Mucosa of rectum (tissue), 2 donors: ENCODE results near the gene EEF2KMT.
A peak's percentile ranks its signal among the peaks of the same experiment; 100 is the strongest.
"Not testable (repeated sequence)": the region's sequence is repeated elsewhere in the genome, so short reads cannot be mapped to it uniquely, and the experiment has no call there.

ENCODE experiments used
- H3K27ac ChIP-seq, 2 donors: one replicate each; pipeline ENCODE4 v1.7.0; 2013; ENCODE audit warnings: inconsistent platforms in 2 of 2, low read depth in 2 of 2, low read length in 2 of 2
- H3K27me3 ChIP-seq, 2 donors: one replicate each; pipeline ENCODE4 v1.7.0; 2013; ENCODE audit warnings: low read length in 2 of 2; ENCODE audit not compliant: control insufficient read depth in 2 of 2, insufficient read depth in 2 of 2
- H3K36me3 ChIP-seq, 2 donors: one replicate each; pipeline ENCODE4 v1.7.0; 2013; ENCODE audit warnings: low read length in 2 of 2; ENCODE audit not compliant: control insufficient read depth in 2 of 2, insufficient read depth in 2 of 2
- H3K4me1 ChIP-seq, 2 donors: one replicate each; pipeline ENCODE4 v1.7.0; 2013; ENCODE audit warnings: low read length in 2 of 2, mild to moderate bottlenecking in 1 of 2; ENCODE audit not compliant: control insufficient read depth in 2 of 2, insufficient read depth in 2 of 2
- H3K4me3 ChIP-seq, 2 donors: one replicate each; pipeline ENCODE4 v1.7.0; 2013; ENCODE audit warnings: low read length in 2 of 2
- H3K9ac ChIP-seq, 2 donors: one replicate each; pipeline ENCODE4 v1.7.0; 2013; ENCODE audit warnings: low read length in 2 of 2, low read depth in 1 of 2, mild to moderate bottlenecking in 1 of 2
- H3K9me3 ChIP-seq, 2 donors: one replicate each; pipeline ENCODE4 v1.7.0; 2013; ENCODE audit warnings: low read length in 2 of 2; ENCODE audit not compliant: control insufficient read depth in 2 of 2
- donor health status: healthy.
- donor health status: Normal muscosa, but diverticular disease.

EEF2KMT gene

DNA sequence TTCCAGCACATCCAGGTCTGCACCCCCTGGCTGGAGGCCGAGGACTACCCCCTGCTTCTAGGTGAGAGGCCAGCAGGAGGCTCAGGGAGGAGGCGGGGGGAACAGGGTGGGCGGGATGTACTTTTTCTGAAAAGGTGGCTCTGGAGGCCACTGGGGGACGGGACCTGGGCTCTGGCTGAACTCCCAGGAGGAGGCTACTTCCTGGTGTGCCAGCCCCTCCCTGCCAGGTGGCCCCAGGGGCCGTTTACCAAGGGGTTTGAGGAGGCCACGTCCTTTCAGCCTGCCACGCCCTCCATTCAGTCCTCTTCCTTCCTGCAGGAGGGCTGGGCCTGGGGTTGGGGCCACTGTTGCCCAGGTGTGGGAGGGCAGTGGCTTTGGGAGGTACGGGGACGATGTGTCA is 16.6 kb downstream of the EEF2KMT start:
- H3K9ac ChIP-seq, H3K4me1 ChIP-seq, H3K9me3 ChIP-seq, H3K27me3 ChIP-seq, H3K4me3 ChIP-seq: not testable (repeated sequence)
- peaks cover 11 to 19% of the 10 kb centered on the region in 2 donors for H3K36me3 ChIP-seq
- peak overlapping the region; percentile 38 to 74 for H3K27ac ChIP-seq

DNA sequence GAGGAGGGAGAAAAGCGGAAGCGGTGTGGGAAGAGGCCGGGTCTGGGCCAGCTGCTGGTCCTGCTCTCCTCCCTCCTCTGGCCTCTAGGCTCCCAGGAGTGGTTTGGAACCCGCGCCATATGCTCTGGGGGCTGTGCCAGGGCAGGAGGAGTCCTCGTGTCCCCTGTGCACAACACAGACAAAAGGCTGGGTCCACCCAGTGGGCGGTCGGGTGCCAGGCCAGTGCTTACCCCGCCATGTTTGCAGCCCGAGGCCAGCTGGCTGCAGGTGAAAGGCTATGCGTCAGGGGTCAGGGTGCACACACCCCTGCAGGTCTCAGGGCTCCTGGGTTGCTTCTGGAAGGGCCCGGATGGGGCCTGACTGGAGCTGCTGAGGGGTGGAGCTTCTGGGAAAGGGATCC is 17.1 kb downstream of the EEF2KMT start:
- not testable (repeated sequence) for H3K9me3 ChIP-seq, H3K4me3 ChIP-seq, H3K27me3 ChIP-seq, H3K9ac ChIP-seq, H3K4me1 ChIP-seq
- H3K27ac ChIP-seq, result peak overlapping the region; percentile 38 to 63
- H3K36me3 ChIP-seq, result peaks cover 17 to 23% of the 10 kb centered on the region in 2 donors

DNA sequence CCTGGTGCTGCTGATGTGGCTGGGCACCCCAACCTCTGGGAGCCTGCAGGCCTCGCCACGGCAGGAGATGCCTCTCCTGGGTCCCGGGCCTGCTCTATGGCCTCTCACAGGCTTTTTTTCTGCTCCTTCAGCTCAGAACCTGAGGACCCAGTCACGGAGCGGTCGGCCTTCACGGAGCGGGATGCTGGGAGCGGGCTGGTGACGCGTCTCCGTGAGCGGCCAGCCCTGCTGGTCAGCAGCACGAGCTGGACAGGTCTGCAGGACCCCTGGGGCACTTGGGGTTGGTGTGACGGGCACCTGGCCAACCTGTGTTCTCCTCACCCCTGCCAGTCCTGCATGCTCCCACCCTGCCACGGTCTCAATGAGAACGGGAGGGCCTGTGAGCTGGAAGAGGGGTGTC is 19.0 kb downstream of the EEF2KMT start:
- Histone ChIP-seq H3K4me1 (peaks cover 0 to 3% of the 10 kb centered on the region in 2 donors), H3K27me3 (no peaks in the 10 kb centered on the region), H3K4me3 (no peak overlapping the region), H3K36me3 (peaks cover 20 to 27% of the 10 kb centered on the region in 2 donors), H3K27ac (no peak overlapping the region), H3K9ac (no peak overlapping the region), H3K9me3 (no peaks in the 10 kb centered on the region)

DNA sequence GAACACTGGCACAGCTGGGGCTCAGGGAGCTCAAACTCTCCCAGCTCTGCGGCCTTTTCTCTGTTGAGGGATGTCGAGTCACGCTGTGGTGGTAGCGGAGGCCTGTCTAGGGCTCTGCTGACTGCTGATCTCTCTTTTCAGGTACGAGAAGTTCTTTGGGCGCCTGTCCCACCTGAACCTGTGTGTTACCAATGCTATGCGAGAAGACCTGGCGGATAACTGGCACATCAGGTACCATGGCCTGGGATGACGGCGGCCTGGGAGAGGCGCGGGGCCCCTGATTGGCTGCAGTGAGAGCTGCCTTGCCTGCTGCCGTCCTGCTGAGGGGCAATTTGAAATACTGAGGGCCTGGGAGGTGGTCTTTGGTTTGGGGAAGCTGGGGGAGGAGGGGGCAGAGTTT is 20.3 kb downstream of the EEF2KMT start:
- no peak overlapping the region for H3K9ac ChIP-seq
- H3K4me1 ChIP-seq, result peaks cover 6 to 9% of the 10 kb centered on the region in 2 donors
- H3K27ac ChIP-seq, result no peak overlapping the region
- H3K9me3 ChIP-seq, result no peaks in the 10 kb centered on the region
- no peaks in the 10 kb centered on the region for H3K27me3 ChIP-seq
- H3K4me3 ChIP-seq, result no peak overlapping the region
- H3K36me3 ChIP-seq, result peaks cover 20 to 27% of the 10 kb centered on the region in 2 donors

DNA sequence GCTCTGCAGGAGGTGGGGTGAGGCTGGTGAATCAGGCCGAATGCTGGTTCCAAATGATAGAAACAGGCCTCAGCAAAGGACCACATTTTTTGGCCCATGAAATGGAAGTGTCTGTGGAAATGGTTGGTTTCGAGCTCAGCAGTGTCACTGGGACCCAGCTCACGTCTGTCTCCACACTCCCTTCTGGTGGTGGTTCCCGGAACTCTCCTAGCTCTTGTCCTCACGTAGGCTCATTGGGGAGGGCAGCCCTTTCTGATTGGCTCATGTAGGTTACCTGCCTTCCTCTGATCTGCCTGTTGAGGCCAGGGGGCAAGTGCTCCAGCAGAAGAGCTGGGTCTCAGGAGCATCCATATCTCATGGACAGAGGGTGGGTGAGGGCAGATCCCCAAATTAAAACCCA is 22.0 kb downstream of the EEF2KMT start:
- Histone ChIP-seq H3K36me3 (peaks cover 20 to 27% of the 10 kb centered on the region in 2 donors), H3K9ac (no peak overlapping the region), H3K9me3 (no peaks in the 10 kb centered on the region), H3K4me3 (no peak overlapping the region), H3K27ac (no peak overlapping the region), H3K27me3 (no peaks in the 10 kb centered on the region), H3K4me1 (peaks cover 12 to 18% of the 10 kb centered on the region in 2 donors)

DNA sequence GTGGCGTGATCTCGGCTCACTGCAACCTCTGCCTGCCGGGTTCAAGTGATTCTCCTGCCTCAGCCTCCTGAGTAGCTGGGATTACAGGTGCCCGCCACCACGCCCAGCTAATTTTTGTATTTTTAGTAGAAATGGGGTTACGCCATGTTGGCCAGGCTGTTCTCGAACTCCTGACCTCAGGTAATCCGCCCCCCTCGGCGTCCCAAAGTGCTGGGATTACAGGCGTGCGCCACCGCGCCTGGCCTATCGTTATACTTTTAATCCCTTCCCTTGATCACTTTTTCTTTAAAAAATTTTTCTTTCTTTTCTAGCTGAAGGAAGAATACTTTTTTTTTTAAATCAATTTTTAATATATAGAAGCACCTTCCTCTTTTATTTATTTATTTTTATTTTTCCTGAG is 23.8 kb downstream of the EEF2KMT start:
- H3K27ac ChIP-seq, H3K9ac ChIP-seq, H3K4me3 ChIP-seq, H3K27me3 ChIP-seq, H3K9me3 ChIP-seq: not testable (repeated sequence)
- Histone ChIP-seq H3K4me1 (peaks cover 12 to 15% of the 10 kb centered on the region in 2 donors), H3K36me3 (peaks cover 20 to 27% of the 10 kb centered on the region in 2 donors)

DNA sequence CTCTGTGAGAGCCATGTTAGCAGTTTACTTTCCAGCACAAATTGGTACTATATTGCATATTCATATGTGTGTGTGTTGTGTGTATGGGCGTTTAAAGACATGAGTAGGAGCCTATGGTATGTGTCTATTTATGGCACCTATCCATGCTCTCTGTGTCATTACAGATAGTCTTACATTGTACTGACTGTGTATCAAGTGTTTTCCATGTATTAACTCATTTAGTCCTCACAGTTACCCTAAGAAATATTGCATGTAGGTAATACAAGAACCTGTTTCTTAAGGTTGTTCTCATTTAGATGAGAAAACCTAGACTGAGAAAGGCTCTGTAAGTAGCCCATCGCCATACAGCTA is 24.3 kb downstream of the EEF2KMT start:
- Histone ChIP-seq H3K9me3 (no peaks in the 10 kb centered on the region), H3K27me3 (no peaks in the 10 kb centered on the region), H3K27ac (no peak overlapping the region), H3K36me3 (peaks cover 20 to 27% of the 10 kb centered on the region in 2 donors), H3K9ac (no peak overlapping the region), H3K4me3 (no peak overlapping the region), H3K4me1 (peaks cover 12 to 15% of the 10 kb centered on the region in 2 donors)

DNA sequence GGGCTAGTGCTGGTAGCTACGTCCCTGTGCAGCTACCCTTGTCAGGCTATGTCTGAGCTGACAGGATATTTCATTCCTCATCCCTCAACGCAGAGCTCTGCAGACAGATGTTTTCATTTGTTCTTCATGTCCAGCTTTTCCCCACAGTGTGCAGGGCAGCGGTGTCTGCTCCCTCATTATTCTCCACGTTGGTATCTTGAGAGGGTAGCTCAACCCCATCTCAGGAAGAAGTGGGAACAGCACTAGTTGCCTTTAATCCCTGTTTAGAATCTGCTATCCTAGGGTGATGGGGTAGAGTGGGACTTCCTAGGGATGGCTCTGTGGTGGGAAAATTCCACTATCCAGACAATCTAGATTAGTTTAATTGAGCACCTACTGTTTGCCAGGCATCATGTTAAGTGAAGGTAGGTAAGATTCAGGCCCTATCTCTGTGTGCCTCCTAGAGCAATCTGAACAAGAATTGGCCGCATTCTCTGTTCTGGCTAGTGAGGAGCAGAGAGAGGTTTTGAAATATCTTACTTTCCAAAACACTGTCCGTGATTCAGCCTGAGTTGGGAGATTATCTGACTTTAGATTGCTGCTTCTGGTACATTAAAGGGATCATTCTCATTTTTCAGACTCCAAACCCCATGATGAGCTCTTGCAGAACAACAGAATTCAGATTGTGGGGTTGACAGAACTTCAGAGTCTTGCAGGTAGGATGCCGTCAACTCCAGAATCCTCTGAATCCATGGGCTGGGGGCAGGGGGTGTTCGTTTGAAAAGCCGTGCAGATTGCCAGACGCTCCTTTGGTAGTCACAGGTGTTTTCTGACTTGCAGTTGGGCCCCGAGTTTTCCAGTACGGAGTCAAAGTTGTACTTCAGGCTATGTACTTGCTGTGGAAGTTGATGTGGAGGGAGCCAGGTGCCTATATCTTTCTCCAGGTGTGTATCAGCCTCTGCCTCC is 25.0 kb downstream of the EEF2KMT start:
- H3K9ac ChIP-seq, result peak overlapping the region; percentile 77 to 80
- peaks cover 19 to 24% of the 10 kb centered on the region in 2 donors for H3K36me3 ChIP-seq
- H3K9me3 ChIP-seq, result no peaks in the 10 kb centered on the region
- peak overlapping the region; percentile 82 to 84 for H3K27ac ChIP-seq
- H3K27me3 ChIP-seq, result no peaks in the 10 kb centered on the region
- H3K4me1 ChIP-seq, result peaks cover 12 to 15% of the 10 kb centered on the region in 2 donors
- H3K4me3 ChIP-seq, result peak overlapping the region; percentile 83 to 93

DNA sequence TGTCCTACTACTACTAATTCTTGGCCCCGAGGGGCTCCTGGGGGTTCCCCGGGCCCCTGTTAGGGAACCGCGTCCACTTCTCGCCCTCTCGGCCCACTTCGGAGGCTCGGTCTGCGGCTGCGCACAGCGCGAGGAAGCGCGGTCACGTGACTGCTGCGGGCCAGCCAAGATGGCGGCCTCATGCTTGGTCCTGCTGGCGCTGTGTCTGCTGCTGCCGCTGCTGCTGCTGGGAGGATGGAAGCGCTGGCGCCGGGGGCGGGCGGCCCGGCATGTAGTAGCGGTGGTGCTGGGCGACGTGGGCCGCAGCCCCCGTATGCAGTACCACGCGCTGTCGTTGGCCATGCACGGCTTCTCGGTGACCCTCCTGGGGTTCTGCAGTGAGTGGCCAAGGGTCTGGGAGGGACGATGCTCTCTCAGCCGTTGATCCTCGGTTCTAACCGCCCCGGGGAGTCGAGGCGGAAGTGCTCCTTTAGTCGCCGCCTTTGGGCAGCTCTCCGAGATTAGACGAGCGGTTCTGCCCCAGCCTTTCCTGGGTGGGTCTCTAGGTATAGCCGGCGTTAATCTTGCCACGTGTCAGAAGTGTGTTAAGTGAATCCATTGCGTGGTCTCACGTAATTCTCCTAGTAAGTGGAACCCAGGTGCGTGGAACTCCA is 25.8 kb downstream of the EEF2KMT start, which contains the start of gene ALG1:
ALG1 (plus strand) TSS at position 163 of the 653 bp plus-strand sequence; CDS start at position 170, 7 bp downstream.
- peaks cover 14 to 21% of the 10 kb centered on the region in 2 donors for H3K36me3 ChIP-seq
- H3K27ac ChIP-seq, result peak within 1 kb of the TSS; percentile 82 to 84
- H3K4me3 ChIP-seq, result peak within 1 kb of the TSS; percentile 83 to 93
- H3K9me3 ChIP-seq, result no peaks in the 10 kb centered on the region
- H3K27me3 ChIP-seq, result no peaks in the 10 kb centered on the region
- H3K4me1 ChIP-seq, result peaks cover 12 to 15% of the 10 kb centered on the region in 2 donors
- peak within 1 kb of the TSS; percentile 77 to 80 for H3K9ac ChIP-seq

DNA sequence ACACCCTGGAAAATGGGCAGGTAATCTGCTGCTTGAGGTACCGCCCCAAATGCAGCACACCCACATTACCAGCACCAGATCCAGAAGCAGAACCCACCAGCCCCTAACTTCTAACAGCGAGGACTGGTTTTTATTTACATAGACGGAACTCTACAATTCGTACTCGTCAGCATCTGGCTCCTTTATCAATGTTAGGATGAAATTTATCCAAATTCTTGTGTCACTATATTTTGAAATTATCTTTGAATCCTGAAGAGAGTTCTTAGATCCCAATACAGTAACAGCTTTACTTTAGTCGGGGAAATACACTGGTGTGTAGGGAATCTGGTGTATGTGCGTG is 26.3 kb downstream of the EEF2KMT start:
- peaks cover 12 to 18% of the 10 kb centered on the region in 2 donors for H3K36me3 ChIP-seq
- H3K27me3 ChIP-seq, result no peaks in the 10 kb centered on the region
- H3K4me3 ChIP-seq, result peak overlapping the region; percentile 83 to 93
- H3K9ac ChIP-seq, result peak overlapping the region; percentile 77 to 80
- H3K9me3 ChIP-seq, result no peaks in the 10 kb centered on the region
- peak overlapping the region; percentile 82 to 84 for H3K27ac ChIP-seq
- H3K4me1 ChIP-seq, result peaks cover 12 to 15% of the 10 kb centered on the region in 2 donors
